Natural killer cell treated with Interleukin-12 subunit alpha and Interleukin-12 subunit beta and Interleukin-15 and Interleukin-18, amount 100 ng/mL, for 72 hours (primary cell): ENCODE results near the gene POU6F2. TPM values are rescaled to one million over a fixed set of nuclear protein-coding genes. Genes with fewer than 3 reads are reported as not detected.

Experiments
- ATAC-seq, 2 donors: fragments of 150-1000 bp; cut with Tn5 transposase in 1 of 2; sonication (Bioruptor Pico), chemical (Tn5 transposase) in 1 of 2; 2 replicates each; pipeline ENCODE4 v1.10.0; 2021
- DNase-seq: peaks from one replicate; pipeline ENCODE4 v3.0.0; 2022; ENCODE audit warnings: low spot score
- H3K27ac Mint-ChIP-seq, 2 donors: 1 replicate in 1 of 2; 2 replicates in 1 of 2; pipeline ENCODE4 v1.8.0; 2022; ENCODE audit warnings: mixed read lengths in 2 of 2, mild to moderate bottlenecking in 1 of 2, moderate library complexity in 1 of 2
- H3K27me3 Mint-ChIP-seq, 2 donors: 1 replicate in 1 of 2; 2 replicates in 1 of 2; pipeline ENCODE4 v1.8.0; 2022; ENCODE audit warnings: mixed read lengths in 2 of 2
- H3K36me3 Mint-ChIP-seq: one replicate; pipeline ENCODE4 v1.8.0; 2022; ENCODE audit warnings: mixed read lengths
- H3K4me1 Mint-ChIP-seq, 2 donors: 1 replicate in 1 of 2; 2 replicates in 1 of 2; pipeline ENCODE4 v1.8.0; 2022; ENCODE audit warnings: low read depth in 2 of 2, mixed read lengths in 2 of 2, mild to moderate bottlenecking in 1 of 2
- H3K4me3 Mint-ChIP-seq: one replicate; pipeline ENCODE4 v1.8.0; 2022; ENCODE audit warnings: mixed read lengths
- H3K9me3 Mint-ChIP-seq: 2 replicates; pipeline ENCODE4 v1.8.0; 2022; ENCODE audit warnings: mixed read lengths
- total RNA-seq, 2 donors: library from RNA; stranded (reverse); gene quantifications; one replicate each; pipeline ENCODE4 v1.2.3, GENCODE V29; 2022

Gene POU6F2
- total RNA-seq, 2 donors from 2014 or later: 0.24 to 0.28 TPM

GRCh38 chr7:39430909-39431641 is 453.4 kb downstream of the POU6F2 start:
- ATAC-seq (no peak), DNase-seq (no peak)
- H3K4me1 Mint-ChIP-seq: no peaks in the 10 kb centered on the region
- H3K27me3 Mint-ChIP-seq: peaks cover under 1 to 5% of the 10 kb centered on the region in 2 donors
- H3K4me3 Mint-ChIP-seq: no peak overlapping the region
- H3K27ac Mint-ChIP-seq: no peak overlapping the region
- no peaks in the 10 kb centered on the region for H3K9me3 Mint-ChIP-seq
- no peaks in the 10 kb centered on the region for H3K36me3 Mint-ChIP-seq

- Mint-ChIP-seq H3K9me3 (no peaks in the 10 kb centered on the region), H3K27ac (no peak overlapping the region), H3K4me3 (no peak overlapping the region), H3K4me1 (no peaks in the 10 kb centered on the region), H3K36me3 (no peaks in the 10 kb centered on the region), H3K27me3 (peaks cover 5 to 13% of the 10 kb centered on the region in 2 donors)
- DNase-seq: no peak
- no peak for ATAC-seq
Observed at GRCh38 chr7:39432368-39432767, 454.7 kb downstream of the POU6F2 start.

- Mint-ChIP-seq H3K9me3 (peaks cover 3% of the 10 kb centered on the region), H3K4me1 (no peaks in the 10 kb centered on the region), H3K27me3 (peaks cover 8 to 18% of the 10 kb centered on the region in 2 donors), H3K27ac (no peak overlapping the region), H3K36me3 (no peaks in the 10 kb centered on the region), H3K4me3 (no peak overlapping the region)
- peak in 1 of 2 donors; percentile 43 for ATAC-seq
- DNase-seq: no peak
Observed at GRCh38 chr7:39432807-39433416, 455.2 kb downstream of the POU6F2 start.

GRCh38 chr7:39433550-39433949 is 455.8 kb downstream of the POU6F2 start:
- Mint-ChIP-seq H3K27me3 (peaks cover 8 to 18% of the 10 kb centered on the region in 2 donors), H3K27ac (no peak overlapping the region), H3K4me3 (no peak overlapping the region), H3K9me3 (peaks cover 3% of the 10 kb centered on the region), H3K36me3 (no peaks in the 10 kb centered on the region), H3K4me1 (no peaks in the 10 kb centered on the region)
- ATAC-seq (no peak), DNase-seq (no peak)

GRCh38 chr7:39434012-39434411 is 456.3 kb downstream of the POU6F2 start:
- Mint-ChIP-seq H3K4me3 (no peak overlapping the region), H3K27me3 (peaks cover 8 to 21% of the 10 kb centered on the region in 2 donors), H3K4me1 (no peaks in the 10 kb centered on the region), H3K9me3 (peaks cover 3% of the 10 kb centered on the region), H3K27ac (no peak overlapping the region), H3K36me3 (no peaks in the 10 kb centered on the region)
- ATAC-seq (no peak), DNase-seq (no peak)

GRCh38 chr7:39446546-39446945 is 468.8 kb downstream of the POU6F2 start:
- no peaks in the 10 kb centered on the region for H3K36me3 Mint-ChIP-seq
- peaks cover 23 to 47% of the 10 kb centered on the region in 2 donors for H3K27me3 Mint-ChIP-seq
- H3K4me1 Mint-ChIP-seq: no peaks in the 10 kb centered on the region
- no peak for DNase-seq
- H3K27ac Mint-ChIP-seq: no peak overlapping the region
- H3K9me3 Mint-ChIP-seq: no peaks in the 10 kb centered on the region
- H3K4me3 Mint-ChIP-seq: no peak overlapping the region
- ATAC-seq: no peak

GRCh38 chr7:39451901-39452300 is 474.2 kb downstream of the POU6F2 start:
- Mint-ChIP-seq H3K27me3 (peaks cover 11 to 26% of the 10 kb centered on the region in 2 donors), H3K4me1 (peaks cover 0 to 4% of the 10 kb centered on the region in 2 donors), H3K27ac (no peak overlapping the region), H3K36me3 (no peaks in the 10 kb centered on the region), H3K4me3 (no peak overlapping the region), H3K9me3 (no peaks in the 10 kb centered on the region)
- DNase-seq: no peak
- ATAC-seq: no peak

- no peak overlapping the region for H3K27ac Mint-ChIP-seq
- no peaks in the 10 kb centered on the region for H3K9me3 Mint-ChIP-seq
- peaks cover 0 to 4% of the 10 kb centered on the region in 2 donors for H3K4me1 Mint-ChIP-seq
- no peaks in the 10 kb centered on the region for H3K36me3 Mint-ChIP-seq
- peak; percentile 65 for DNase-seq
- ATAC-seq: peak in 1 of 2 donors; percentile 57
- H3K27me3 Mint-ChIP-seq: peaks cover 14 to 19% of the 10 kb centered on the region in 2 donors
- H3K4me3 Mint-ChIP-seq: no peak overlapping the region
Observed at GRCh38 chr7:39453743-39454355, 476.1 kb downstream of the POU6F2 start.

GRCh38 chr7:39458061-39458745 is 480.5 kb downstream of the POU6F2 start:
- peaks cover 13 to 20% of the 10 kb centered on the region in 2 donors for H3K27me3 Mint-ChIP-seq
- ATAC-seq: no peak
- H3K27ac Mint-ChIP-seq: no peak overlapping the region
- peaks cover 0 to 4% of the 10 kb centered on the region in 2 donors for H3K4me1 Mint-ChIP-seq
- H3K9me3 Mint-ChIP-seq: no peaks in the 10 kb centered on the region
- H3K4me3 Mint-ChIP-seq: no peak overlapping the region
- no peak for DNase-seq
- no peaks in the 10 kb centered on the region for H3K36me3 Mint-ChIP-seq

GRCh38 chr7:39459636-39460035 is 481.9 kb downstream of the POU6F2 start:
- Mint-ChIP-seq H3K36me3 (no peaks in the 10 kb centered on the region), H3K27ac (no peak overlapping the region), H3K4me1 (no peaks in the 10 kb centered on the region), H3K4me3 (no peak overlapping the region), H3K27me3 (peaks cover 16 to 25% of the 10 kb centered on the region in 2 donors), H3K9me3 (no peaks in the 10 kb centered on the region)
- DNase-seq: no peak
- ATAC-seq: no peak

- H3K27me3 Mint-ChIP-seq: peaks cover 22 to 32% of the 10 kb centered on the region in 2 donors
- H3K27ac Mint-ChIP-seq: no peak overlapping the region
- ATAC-seq (no peak), DNase-seq (no peak)
- peaks cover 3 to 4% of the 10 kb centered on the region in 2 donors for H3K4me1 Mint-ChIP-seq
- no peaks in the 10 kb centered on the region for H3K36me3 Mint-ChIP-seq
- H3K4me3 Mint-ChIP-seq: no peak overlapping the region
- H3K9me3 Mint-ChIP-seq: no peaks in the 10 kb centered on the region
Observed at GRCh38 chr7:39460486-39460885, 482.8 kb downstream of the POU6F2 start.

GRCh38 chr7:39461263-39461820 is 483.6 kb downstream of the POU6F2 start:
- no peak for ATAC-seq
- Mint-ChIP-seq H3K4me1 (peaks cover 3 to 4% of the 10 kb centered on the region in 2 donors), H3K27ac (no peak overlapping the region), H3K9me3 (no peaks in the 10 kb centered on the region), H3K4me3 (no peak overlapping the region), H3K27me3 (peaks cover 25 to 40% of the 10 kb centered on the region in 2 donors), H3K36me3 (no peaks in the 10 kb centered on the region)
- DNase-seq: no peak

GRCh38 chr7:39463252-39463651 is 485.5 kb downstream of the POU6F2 start:
- no peak overlapping the region for H3K27ac Mint-ChIP-seq
- H3K27me3 Mint-ChIP-seq: peaks cover 22 to 40% of the 10 kb centered on the region in 2 donors
- no peaks in the 10 kb centered on the region for H3K9me3 Mint-ChIP-seq
- no peak overlapping the region for H3K4me3 Mint-ChIP-seq
- no peaks in the 10 kb centered on the region for H3K36me3 Mint-ChIP-seq
- ATAC-seq: no peak
- peaks cover 3 to 4% of the 10 kb centered on the region in 2 donors for H3K4me1 Mint-ChIP-seq
- DNase-seq: no peak
